Erythroblast (primary cell): ENCODE measurements around the gene SLC38A6.

Source experiments
- GATA1 ChIP-seq: IDR thresholded peaks from 2 replicates; pipeline ENCODE4 v1.6.1; 2011; ENCODE audit warnings: low read depth, mild to moderate bottlenecking, control low read depth, low read length, moderate library complexity
- POLR2A ChIP-seq: IDR thresholded peaks from 2 replicates; pipeline ENCODE4 v1.6.1; 2011; ENCODE audit warnings: mild to moderate bottlenecking, low read length

- no peak for TF ChIP-seq POLR2A
- no peak for TF ChIP-seq GATA1
These were observed 70.0 kb downstream of the SLC38A6 start for GRCh38 chr14:61051051-61051450.
